Measurements from ENCODE around the gene KRT9. TPM values are rescaled to one million over a fixed set of nuclear protein-coding genes. Genes with fewer than 3 reads are reported as not detected.

KRT9 gene
- total and polyA plus RNA-seq, 9 of the 15 experiments (the other 6 are each of a cell fraction or from before 2014, with no cell fraction given), result 0.03 TPM; not detected in 8

DNA sequence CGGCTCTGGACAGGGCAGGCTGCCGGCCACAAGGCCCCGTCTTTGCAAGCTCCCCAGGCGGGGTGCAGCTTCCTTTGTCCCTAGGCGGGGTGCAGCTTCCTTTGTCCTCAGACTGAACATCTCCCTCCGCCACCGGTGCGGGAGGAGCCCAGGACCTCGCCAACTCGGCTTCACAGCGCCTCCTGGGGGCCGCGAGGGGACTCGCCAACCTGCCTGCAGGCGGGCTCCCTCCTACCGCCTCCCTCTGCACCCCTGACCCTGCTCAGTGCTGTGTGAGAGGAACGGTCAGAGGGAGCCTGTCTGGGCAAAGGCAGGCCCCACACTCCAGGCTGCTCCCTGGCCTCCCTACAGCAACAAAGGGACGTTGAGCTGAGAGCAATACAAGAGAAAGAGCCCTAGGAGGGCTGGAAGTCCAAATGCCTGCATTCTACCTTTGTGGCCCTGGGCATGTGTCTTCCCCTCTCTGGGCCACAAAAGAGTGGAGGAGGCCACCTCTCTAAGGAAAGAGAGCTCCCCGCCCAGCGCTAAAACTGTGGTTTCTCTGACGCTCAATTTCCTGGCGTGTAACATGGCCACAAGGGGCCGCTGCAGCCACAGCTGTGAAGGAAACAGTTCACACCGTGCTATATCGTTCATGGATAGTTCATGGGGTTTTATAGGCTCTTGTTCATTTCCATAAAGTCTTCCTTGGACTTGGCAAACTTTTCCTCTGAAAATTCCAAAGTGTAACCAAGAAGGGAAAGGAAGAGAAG lies 22.8 kb downstream of the KRT9 start (continued):
- TF ChIP-seq, protein P1, sequence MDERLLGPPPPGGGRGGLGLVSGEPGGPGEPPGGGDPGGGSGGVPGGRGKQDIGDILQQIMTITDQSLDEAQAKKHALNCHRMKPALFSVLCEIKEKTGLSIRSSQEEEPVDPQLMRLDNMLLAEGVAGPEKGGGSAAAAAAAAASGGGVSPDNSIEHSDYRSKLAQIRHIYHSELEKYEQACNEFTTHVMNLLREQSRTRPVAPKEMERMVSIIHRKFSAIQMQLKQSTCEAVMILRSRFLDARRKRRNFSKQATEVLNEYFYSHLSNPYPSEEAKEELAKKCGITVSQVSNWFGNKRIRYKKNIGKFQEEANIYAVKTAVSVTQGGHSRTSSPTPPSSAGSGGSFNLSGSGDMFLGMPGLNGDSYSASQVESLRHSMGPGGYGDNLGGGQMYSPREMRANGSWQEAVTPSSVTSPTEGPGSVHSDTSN (CRISPR knock-in tag; IDR thresholded peaks at IDR 0.05; ENCODE audit: low read depth), result no peak
- TF ChIP-seq, protein P1 (tag; conservative IDR thresholded peaks at IDR 0.05; ENCODE audit: low read depth), result no peak
- TF ChIP-seq CHCHD3 (CRISPR knock-in tag; IDR thresholded peaks at IDR 0.05), result no peak
- TF ChIP-seq, protein P2, sequence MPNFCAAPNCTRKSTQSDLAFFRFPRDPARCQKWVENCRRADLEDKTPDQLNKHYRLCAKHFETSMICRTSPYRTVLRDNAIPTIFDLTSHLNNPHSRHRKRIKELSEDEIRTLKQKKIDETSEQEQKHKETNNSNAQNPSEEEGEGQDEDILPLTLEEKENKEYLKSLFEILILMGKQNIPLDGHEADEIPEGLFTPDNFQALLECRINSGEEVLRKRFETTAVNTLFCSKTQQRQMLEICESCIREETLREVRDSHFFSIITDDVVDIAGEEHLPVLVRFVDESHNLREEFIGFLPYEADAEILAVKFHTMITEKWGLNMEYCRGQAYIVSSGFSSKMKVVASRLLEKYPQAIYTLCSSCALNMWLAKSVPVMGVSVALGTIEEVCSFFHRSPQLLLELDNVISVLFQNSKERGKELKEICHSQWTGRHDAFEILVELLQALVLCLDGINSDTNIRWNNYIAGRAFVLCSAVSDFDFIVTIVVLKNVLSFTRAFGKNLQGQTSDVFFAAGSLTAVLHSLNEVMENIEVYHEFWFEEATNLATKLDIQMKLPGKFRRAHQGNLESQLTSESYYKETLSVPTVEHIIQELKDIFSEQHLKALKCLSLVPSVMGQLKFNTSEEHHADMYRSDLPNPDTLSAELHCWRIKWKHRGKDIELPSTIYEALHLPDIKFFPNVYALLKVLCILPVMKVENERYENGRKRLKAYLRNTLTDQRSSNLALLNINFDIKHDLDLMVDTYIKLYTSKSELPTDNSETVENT (CRISPR knock-in tag; IDR thresholded peaks at IDR 0.05), result no peak
- 0 out of 2 replicates have a peak, but pooled peaks have one; percentile 35 for TF ChIP-seq HDGF (IDR thresholded peaks at IDR 0.05)
- no peak for TF ChIP-seq RBM14 (IDR thresholded peaks at IDR 0.05; ENCODE audit: borderline replicate concordance, insufficient read depth, low read depth, low read length)
- no peak for TF ChIP-seq BRF1 (IDR thresholded peaks at IDR 0.05; ENCODE audit: borderline replicate concordance, extremely low read depth, insufficient read length)
- TF ChIP-seq NBN (IDR thresholded peaks at IDR 0.05; ENCODE audit: low read depth), result peak; percentile 71; the same call in 1 of the 2 replicates
- no peak for TF ChIP-seq SAFB (IDR thresholded peaks at IDR 0.05; ENCODE audit: borderline replicate concordance, low read depth, low read length)
- peak; percentile 63; the same call in 1 of the 2 replicates for TF ChIP-seq ZNF263 (CRISPR knock-in tag; IDR thresholded peaks at IDR 0.05; ENCODE audit: borderline replicate concordance)
- TF ChIP-seq NCOA1 (IDR thresholded peaks at IDR 0.05; ENCODE audit: low read depth), result 0 out of 2 replicates have a peak, but pooled peaks have one; percentile 3
- TF ChIP-seq ARHGAP35 (IDR thresholded peaks at IDR 0.05; ENCODE audit: partially characterized antibody), result no peak
- TF ChIP-seq STAG1 (CRISPR knock-in tag; IDR thresholded peaks at IDR 0.05; ENCODE audit: borderline replicate concordance), result peak; percentile 67; the same call in 1 of the 2 replicates
- no peak for TF ChIP-seq TCFL5 (CRISPR knock-in tag; conservative IDR thresholded peaks at IDR 0.05)
- TF ChIP-seq NCOA2 (IDR thresholded peaks at IDR 0.05; ENCODE audit: partially characterized antibody in 2 of 2), result no peak
- TF ChIP-seq, protein P3, sequence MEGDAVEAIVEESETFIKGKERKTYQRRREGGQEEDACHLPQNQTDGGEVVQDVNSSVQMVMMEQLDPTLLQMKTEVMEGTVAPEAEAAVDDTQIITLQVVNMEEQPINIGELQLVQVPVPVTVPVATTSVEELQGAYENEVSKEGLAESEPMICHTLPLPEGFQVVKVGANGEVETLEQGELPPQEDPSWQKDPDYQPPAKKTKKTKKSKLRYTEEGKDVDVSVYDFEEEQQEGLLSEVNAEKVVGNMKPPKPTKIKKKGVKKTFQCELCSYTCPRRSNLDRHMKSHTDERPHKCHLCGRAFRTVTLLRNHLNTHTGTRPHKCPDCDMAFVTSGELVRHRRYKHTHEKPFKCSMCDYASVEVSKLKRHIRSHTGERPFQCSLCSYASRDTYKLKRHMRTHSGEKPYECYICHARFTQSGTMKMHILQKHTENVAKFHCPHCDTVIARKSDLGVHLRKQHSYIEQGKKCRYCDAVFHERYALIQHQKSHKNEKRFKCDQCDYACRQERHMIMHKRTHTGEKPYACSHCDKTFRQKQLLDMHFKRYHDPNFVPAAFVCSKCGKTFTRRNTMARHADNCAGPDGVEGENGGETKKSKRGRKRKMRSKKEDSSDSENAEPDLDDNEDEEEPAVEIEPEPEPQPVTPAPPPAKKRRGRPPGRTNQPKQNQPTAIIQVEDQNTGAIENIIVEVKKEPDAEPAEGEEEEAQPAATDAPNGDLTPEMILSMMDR (IDR thresholded peaks at IDR 0.05 in 2 of 3, conservative IDR thresholded peaks at IDR 0.05 in 1 of 3; ENCODE audit: insufficient read depth in 2 of 3, low read depth in 1 of 3, low read length in 3 of 3), result peak; percentile 93 to 95 (median 95); a peak in 5 of 6 replicates
- no peak for TF ChIP-seq SNRNP70 (optimal IDR thresholded peaks at IDR 0.05; ENCODE audit: low read depth, low read length)
- TF ChIP-seq PCBP1 (IDR thresholded peaks at IDR 0.05; ENCODE audit: low read depth, low read length, poor library complexity, severe bottlenecking), result peak; percentile 38
- TF ChIP-seq SIN3A (IDR thresholded peaks at IDR 0.05; ENCODE audit: borderline replicate concordance in 2 of 2, control insufficient read depth in 1 of 2, low read depth in 2 of 2, low read length in 2 of 2), result peak in 1 of 2 experiments; percentile 24; a peak in 1 of 4 replicates
- peak; percentile 95 for TF ChIP-seq SMARCA5 (IDR thresholded peaks at IDR 0.05)
- peak; percentile 47 for TF ChIP-seq POU5F1 (IDR thresholded peaks at IDR 0.05; ENCODE audit: borderline replicate concordance, low read depth, low read length, partially characterized antibody)
